A204.1 (cell line): ENCODE measurements around the gene SIPA1L2.
"Not testable (repeated sequence)": the region's sequence is repeated elsewhere in the genome, so short reads cannot be mapped to it uniquely, and the experiment has no call there.

Source experiments
- FAIRE-seq: peaks from 2 replicates; lab custom pipeline; 2012; peaks lifted over from hg19 to GRCh38; lab: Jason Lieb, UNC

The SIPA1L2 gene

GRCh38 chr1:232615306-232615800 lies 14.6 kb downstream of the SIPA1L2 start:
- FAIRE-seq = no peak

DNA sequence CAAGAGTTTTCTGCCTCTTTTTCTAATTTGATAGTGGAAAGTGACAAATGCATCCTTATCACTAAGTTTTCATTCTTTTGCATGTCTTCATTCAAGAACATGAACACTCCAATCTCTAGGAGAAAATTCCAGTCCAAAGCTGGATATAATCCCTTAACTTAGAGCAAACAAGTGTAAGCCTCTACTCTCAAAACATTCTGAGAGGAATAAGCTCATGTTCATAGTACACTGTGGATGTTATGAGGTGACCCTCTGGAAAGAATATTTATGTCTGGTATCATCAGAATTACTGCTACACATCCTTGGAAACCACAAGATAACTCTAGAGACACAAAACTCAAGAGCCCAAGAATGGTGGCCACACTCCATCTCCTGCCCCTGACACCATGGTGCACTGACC lies 15.1 kb downstream of the SIPA1L2 start:
- FAIRE-seq = no peak

DNA sequence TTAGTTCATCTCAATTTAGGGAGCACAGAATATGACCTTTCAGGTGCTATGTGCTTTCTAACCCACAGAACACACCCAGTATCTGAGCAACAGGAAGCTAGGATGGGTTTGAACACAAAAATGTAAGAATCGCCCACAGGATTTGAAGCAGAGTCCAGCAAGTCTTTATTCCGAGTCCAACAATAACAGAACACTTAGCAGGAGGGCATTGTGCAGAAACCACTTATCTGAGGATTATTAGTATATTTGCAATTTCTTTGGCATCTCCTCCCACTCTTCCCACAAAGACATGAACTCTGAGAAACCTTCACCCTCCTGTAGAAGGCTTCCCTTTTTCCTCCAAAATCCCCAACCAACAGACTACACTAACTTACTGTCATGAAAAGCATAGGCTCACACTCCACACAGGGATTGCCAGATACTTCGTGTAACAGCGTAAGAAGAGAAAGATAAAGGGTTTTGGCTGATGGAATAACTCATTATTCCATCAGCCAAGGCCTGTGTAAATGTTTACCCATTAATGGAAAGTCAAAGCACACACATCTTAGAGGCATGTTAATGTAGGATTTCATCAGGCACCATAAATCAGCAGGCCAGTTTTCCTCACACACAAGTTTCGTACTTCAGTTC lies 16.1 kb downstream of the SIPA1L2 start:
- FAIRE-seq = no peak

- FAIRE-seq = not testable (repeated sequence)
These were observed 17.1 kb downstream of the SIPA1L2 start for GRCh38 chr1:232612836-232613235.

GRCh38 chr1:232611834-232612233 lies 18.1 kb downstream of the SIPA1L2 start:
- no peak for FAIRE-seq

- FAIRE-seq = not testable (repeated sequence)
These were observed 18.8 kb downstream of the SIPA1L2 start for GRCh38 chr1:232610902-232611745.

DNA sequence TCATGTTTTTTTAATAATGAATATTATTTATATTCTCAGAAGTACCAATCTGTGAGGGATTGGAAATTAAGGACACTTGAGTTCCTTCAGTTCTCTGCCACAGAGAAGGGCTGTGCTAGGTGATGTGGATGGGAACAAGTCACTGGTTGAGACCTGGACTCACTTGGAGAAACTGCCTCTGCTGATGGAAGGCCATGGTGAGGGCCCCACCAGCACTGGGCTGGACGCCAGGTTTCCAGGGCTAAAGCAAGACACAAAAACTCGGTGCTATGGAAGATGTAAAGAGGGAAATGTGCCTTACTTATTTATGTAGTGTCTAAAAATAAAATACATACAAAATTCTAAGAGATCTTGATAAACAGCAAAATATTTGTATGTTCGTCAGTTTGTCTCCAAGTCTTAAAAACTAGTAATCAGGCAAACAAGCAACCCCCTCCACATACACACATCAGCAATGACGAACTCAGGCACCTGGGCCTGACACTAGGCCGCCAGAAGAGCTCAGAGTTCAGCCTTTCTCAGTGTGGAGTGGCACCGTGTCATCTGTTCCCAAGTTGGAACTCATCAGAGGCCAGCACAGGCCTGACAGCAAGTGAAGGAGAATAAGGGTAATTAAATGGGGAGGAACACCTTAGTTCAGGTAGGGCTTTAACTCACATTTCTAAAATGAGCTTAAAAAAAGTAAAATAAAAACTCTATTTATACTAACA lies 19.6 kb downstream of the SIPA1L2 start:
- FAIRE-seq = no peak

DNA sequence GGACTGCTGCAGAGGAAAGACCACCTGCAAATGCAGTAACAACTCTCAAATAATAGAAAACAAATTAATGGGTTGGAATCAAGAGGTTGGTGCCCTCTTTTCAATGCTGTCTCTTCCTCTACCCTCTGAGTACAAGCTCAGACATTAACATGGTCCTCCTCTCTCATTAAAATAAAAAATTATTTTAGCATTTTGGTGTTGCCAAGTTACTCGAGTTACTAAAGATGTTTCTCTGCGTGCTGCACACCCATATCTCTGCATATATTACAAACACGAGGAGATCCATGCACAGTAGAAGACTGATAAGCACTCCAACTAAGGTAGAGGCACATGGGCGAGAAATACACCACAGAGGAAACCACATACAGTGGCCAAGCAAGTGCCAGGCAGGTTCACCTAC lies 21.5 kb downstream of the SIPA1L2 start:
- FAIRE-seq = no peak

- FAIRE-seq = no peak
These were observed 27.3 kb downstream of the SIPA1L2 start for GRCh38 chr1:232602622-232603021.

DNA sequence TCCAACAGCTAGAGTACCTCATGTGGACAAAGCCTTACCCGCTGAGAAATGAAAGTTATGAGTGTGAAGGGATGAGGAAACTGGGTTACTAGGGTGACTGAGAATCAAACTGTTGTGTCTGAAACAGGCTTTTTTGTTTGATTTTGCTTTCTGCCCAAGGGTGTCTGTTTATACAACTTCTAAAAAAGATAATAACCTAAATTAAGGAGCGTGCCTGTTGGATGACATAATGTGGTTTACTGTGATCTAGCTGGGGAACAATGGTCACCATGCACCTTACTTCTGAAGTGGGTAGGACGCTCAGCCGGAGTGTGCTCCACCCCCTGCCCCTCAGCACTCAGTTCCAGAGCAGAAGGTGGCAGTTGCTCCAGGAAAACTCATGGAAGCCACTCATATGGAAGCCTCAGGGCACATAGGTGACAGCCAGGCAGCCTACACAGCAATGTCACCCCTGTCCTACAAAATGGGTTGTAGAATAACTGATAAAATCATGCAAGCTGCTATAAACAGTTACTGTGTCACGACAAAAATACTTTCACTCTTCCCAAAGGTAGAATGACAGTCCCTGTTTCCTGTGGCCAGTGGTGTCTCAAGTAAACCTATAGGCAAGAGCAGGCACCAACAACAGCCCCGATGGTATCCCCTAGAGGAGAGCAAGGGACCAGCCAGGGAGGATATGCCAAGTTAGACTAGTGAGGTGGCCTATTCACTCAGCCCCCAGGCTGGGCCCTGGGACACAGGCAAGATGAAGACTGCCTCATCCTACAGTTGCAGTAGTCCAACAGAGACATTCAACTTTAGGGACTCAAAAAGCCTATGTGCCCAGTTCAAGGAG lies 29.3 kb downstream of the SIPA1L2 start:
- FAIRE-seq = no peak

GRCh38 chr1:232599178-232600041 lies 30.5 kb downstream of the SIPA1L2 start:
- no peak for FAIRE-seq

DNA sequence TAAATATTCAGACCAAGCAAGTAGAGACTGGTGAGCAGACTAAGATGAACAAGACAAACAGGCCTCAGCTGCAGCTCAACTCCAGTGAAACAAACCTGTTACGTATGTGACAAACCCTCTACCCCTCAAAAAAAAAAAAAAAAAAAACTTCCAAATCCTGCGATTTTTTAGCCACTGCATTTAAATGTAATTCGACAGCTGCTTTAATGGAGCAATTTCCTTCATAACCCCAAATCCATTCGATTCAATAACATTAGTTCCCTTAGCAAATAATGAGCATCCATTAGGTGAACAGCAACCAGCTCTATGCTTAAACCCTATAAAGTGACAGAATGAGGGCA lies 31.1 kb downstream of the SIPA1L2 start:
- FAIRE-seq = no peak

DNA sequence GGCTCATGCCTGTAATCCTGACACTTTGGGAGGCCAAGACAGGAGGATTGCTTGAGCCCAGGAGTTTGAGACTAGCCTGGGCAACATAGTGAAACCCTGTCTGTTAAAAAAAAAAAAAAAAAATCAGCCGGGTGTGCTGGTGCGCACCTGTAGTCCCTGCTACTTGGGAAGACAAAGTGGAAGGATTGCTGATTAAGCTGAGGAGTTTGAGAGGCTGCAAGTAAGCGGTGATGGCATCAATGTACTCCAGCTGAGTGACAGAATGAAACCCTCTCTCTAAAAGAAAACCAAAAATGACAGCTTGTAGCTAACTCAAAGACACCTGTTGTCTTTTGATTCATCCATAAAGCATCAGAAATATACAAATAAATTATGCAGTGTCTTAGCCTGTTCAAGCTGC lies 31.8 kb downstream of the SIPA1L2 start:
- no peak for FAIRE-seq

GRCh38 chr1:232597721-232598120 lies 32.2 kb downstream of the SIPA1L2 start:
- FAIRE-seq = no peak

- no peak for FAIRE-seq
These were observed 33.1 kb downstream of the SIPA1L2 start for GRCh38 chr1:232596666-232597303.

DNA sequence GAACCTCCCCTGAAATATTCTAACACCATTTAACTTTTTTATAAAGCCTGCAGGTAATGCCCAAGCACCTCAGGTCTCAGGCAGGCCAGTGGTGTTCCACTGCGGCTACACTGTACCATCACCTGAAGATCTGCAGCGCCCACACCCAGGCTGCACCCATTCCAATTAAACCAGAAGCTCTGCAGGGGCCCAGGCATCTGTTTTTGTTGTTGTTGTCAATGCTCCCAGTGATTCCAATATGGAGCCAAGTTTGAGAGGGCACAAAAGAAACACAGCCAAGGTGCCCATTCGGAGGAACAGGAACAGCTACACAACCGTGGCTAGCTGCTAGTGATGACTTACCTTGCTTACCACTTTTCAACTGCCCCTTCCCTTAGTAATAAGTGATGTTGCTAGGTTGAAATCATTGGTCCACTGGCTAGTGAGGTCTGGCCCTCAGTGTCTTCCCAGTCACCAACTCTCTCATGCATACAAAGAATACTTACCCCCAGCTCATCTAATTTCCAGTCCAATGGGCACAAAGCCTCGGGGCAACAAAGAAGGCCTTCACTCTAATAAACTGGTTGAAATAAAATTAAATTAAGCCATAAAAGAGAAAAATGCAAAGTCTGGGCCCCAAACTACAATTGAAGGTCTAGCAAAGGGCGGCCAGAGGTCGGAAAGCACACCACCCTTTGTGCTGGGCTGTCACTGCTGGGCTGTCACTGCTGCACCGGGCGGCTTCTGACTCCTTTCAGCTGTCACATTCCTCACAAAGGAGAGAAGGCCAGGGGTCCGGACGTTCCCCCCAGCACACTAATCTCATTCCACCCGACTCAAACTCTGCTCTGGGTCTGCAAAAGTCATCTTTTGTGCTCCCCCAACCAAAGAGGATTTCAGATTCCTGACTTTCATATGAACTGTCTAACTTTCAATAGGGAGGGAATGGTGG lies 34.9 kb downstream of the SIPA1L2 start:
- FAIRE-seq = no peak

GRCh38 chr1:232593717-232594502 lies 36.0 kb downstream of the SIPA1L2 start:
- FAIRE-seq = no peak

GRCh38 chr1:232591344-232591743 lies 38.6 kb downstream of the SIPA1L2 start:
- FAIRE-seq = no peak

- no peak for FAIRE-seq
These were observed 39.2 kb downstream of the SIPA1L2 start for GRCh38 chr1:232590744-232591082.
